Globus pallidus (tissue), 1 donor: ENCODE measurements around the gene TCEAL1.
"Not testable (repeated sequence)": the region's sequence is repeated elsewhere in the genome, so short reads cannot be mapped to it uniquely, and the experiment has no call there.

Experiments
- DNase-seq: peaks from one replicate; pipeline ENCODE4 v3.0.0-alpha.2; 2015; ENCODE audit warnings: low spot score

Gene TCEAL1

GRCh38 chrX:103635436-103635835 is 6.7 kb downstream of the TCEAL1 start:
- DNase-seq = no peak

DNA sequence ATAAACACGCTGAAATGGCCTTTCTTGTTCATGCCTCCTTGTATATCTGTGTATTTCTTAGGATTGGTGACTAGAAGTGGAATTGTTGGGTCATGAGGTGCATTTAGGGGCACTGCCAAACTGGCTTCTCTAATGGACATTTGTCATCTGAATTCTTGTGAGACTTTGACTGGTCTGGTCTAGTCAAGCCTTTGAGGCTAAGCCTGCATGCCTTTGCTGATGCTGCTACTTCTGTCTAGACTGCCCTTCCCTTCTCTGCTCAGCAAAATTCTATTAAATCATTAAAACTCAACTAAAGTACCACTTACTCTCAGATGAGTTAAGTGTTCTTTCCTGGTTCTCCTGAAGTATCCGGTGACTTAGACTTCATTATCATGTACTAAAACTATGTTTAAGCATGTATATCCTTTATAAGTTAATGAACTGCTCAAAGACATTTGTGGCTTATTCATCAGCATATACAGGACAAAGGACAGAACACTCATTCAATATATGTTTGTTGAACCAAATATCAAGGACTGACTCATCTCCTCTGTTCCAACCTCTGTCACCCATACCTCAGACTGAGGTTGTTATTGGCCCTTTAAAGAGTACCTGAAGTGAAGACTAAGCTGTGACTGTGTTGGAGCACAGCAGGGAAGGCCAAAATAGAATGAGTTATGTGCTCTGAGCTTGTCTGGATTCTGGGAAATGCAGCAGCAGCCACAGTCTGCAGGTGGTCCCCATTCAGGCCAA is 9.0 kb downstream of the TCEAL1 start:
- DNase-seq = no peak

GRCh38 chrX:103638479-103639346 is 9.9 kb downstream of the TCEAL1 start:
- DNase-seq = not testable (repeated sequence)

- no peak for DNase-seq
These were observed 11.8 kb downstream of the TCEAL1 start for GRCh38 chrX:103640401-103641155.

GRCh38 chrX:103644125-103644524 is 15.3 kb downstream of the TCEAL1 start:
- no peak for DNase-seq

GRCh38 chrX:103647630-103648029 is 18.9 kb downstream of the TCEAL1 start:
- DNase-seq = no peak

DNA sequence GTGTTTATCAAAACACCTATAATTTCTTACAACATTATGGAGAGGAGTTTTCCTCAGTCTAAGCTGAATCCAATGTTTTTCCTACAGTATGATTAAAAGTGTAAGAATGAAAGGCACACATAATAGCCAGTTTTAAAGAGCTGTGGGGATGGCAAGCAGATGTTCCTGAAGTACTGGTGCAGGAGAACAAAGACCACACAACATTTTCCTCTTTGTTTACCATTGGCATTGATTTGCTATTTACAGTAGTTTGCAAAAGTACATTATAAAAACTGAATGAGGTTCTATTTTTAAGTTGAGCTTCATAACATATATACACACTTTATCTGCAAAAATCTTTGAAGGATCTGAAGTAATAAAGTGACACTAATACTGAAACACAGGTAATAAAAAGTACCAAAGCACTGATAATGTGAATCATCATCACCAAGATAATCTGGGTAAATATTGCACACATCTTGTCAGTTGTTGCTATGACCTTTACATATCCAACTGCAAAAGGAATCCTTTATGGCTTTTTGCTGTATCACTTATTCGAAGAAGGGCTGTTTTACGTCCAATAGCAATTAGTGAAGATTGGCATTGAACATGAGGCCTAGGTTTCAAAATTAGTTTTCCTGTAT is 22.5 kb downstream of the TCEAL1 start:
- no peak for DNase-seq

DNA sequence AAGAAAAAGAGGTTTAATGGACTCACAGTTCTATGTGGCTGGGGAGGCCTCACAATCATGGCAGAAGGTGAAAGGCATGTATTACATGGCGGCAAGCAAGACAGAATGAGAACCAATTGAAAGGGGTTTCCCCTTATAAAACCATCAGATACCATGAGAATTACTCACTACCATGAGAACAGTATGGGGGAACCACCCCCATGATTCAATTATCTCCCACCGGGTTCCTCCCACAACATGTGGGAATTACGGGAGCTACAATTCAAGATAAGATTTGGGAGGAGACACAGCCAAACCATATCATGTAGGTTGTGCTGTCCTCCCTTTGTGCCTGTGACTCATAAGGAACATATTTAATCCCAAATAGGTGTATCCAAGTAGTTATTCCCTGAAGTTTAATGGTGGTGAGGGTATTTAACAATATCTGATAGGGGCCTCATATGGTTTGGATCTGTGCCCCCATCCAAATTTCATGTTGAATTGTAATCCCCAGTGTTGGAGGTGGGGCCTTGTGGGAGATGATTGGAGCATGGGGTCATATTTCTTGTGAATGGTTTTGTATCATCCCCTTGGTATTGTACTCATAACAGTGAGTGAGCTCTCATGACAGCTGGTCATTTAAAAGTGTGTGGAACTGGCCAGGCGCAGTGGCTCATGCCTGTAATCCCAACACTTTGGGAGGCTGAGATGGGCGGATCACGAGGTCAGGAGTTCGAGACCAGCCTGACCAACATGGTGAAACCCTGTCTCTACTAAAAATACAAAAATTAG is 26.6 kb downstream of the TCEAL1 start:
- DNase-seq = not testable (repeated sequence)

DNA sequence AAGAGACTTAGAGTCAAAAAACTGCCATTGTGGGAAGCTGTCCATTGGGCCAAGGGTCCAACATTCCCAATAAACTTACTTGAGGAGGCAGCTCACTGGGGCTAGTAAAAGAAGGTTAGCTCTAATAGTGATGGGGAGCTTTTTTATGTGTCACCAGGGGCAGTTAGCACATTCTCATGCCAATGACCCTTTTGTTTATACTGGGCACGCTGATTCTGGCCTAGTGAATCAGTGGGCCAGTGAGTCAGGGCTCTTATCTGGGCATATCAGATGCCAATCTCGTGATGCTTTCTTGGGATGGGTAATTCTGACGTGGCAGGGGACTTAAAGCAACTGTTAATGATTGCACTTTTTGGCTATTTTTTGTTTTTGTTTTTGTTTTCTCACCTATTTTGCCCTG is 27.8 kb downstream of the TCEAL1 start:
- no peak for DNase-seq

- not testable (repeated sequence) for DNase-seq
These were observed 28.3 kb downstream of the TCEAL1 start for GRCh38 chrX:103657066-103657465.

- no peak for DNase-seq
These were observed 30.1 kb downstream of the TCEAL1 start for GRCh38 chrX:103658681-103659433.

- not testable (repeated sequence) for DNase-seq
These were observed 30.7 kb downstream of the TCEAL1 start for GRCh38 chrX:103659460-103659859.

DNA sequence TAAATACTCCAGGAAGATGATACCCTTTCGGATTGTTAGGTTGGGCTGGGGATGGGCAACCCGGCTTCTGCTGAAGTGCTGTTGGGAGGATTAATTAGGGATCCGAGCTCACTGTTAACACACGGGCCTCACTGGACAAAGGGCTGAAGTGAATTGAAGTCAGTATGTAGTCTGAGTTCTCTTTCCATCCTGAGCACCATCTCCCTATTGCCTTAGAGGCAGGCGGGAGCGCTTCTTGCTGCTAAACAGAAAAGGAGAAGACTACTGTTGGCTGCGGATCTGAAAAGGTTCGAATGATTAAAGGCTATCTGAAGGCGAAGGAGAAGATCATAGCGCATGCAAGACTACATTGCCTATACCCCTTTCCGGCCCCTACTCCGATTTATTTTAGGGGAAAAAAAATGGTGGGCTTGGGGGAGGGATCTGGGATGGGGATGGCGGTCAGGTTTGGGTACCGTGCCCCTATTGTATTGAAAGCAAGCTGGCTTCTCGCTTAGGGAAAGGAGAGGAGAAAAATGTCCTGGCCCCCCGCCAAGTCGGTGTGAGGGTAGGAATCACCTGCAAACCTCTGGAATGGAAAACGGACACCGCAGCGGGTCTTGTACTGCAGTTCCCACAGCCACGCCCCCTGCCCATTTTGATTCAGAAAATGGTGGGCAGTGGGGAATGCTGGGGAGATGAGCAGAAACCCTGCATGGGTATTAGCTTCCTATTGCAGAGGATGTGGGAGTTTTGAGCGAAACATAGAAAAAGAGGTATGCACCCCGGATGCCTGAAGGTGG is 35.4 kb downstream of the TCEAL1 start:
- DNase-seq = no peak

DNA sequence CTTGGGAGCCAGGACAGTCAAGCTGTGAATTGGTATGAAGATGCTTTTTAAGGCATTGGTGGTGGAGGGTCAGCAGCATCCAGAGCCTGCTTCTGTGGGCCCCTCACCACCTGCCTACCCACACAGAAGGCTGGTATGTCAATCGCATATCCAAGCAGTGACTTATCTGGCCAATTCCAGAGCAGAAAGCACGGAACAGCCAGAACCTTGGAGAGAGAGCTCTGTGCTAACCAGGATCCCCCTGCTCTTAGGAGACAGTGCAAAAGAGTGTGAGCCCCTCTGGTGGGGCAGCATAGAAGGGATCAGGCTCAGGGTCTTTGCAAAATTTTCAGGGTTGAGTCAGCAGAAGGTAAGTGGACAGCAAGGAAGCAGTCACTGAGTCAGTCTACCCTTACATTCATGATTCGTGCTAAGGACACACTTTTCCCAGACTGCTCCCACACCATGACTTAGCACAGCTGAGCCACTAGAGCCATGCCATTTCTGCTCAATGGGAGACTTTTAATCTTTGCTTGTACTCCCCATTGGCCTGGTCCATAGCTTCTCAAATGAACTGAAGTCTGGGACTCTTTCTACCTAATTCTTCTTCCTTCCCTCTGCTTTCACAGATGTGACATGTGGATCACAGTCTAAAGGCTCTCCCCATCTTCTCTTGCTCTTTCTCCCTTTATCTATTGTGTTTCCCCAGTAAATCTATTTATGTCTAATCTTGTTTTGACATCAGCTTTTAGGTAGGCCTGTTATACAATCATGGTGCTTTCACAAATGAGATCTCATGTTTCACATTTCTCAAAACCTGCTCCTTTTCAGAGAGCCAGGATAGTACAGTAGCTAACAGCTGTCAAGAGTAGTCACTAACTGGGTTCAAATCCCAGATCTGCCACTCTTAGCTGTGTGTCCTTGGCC is 37.7 kb downstream of the TCEAL1 start:
- DNase-seq = no peak

GRCh38 chrX:103669745-103670144 is 41.0 kb downstream of the TCEAL1 start:
- DNase-seq = no peak

GRCh38 chrX:103674531-103675454 is 46.0 kb downstream of the TCEAL1 start:
- DNase-seq = no peak

GRCh38 chrX:103678199-103678993 is 49.6 kb downstream of the TCEAL1 start:
- DNase-seq = no peak
